Body of pancreas (tissue), 4 donors: Measurements from ENCODE around the gene HMGXB4.
"Not testable (repeated sequence)": the region's sequence is repeated elsewhere in the genome, so short reads cannot be mapped to it uniquely, and the experiment has no call there.

Experiments used
- CTCF ChIP-seq, 7 experiments: fragments of 450-650 bp in 4 of 7; fragments of 200-600 bp in 3 of 7; sonication (generic) in 3 of 7; IDR thresholded peaks; one replicate each; pipeline ENCODE4 v1.5.1; 2016 to 2019; ENCODE audit warnings: antibody characterized with exemption in 7 of 7
- POLR2A ChIP-seq, 3 donors: fragments of 450-650 bp; IDR thresholded peaks; one replicate each; pipeline ENCODE4 v1.6.1; 2016; ENCODE audit warnings: antibody characterized with exemption in 3 of 3, mild to moderate bottlenecking in 2 of 3

GRCh38 chr22:35238749-35239148 is 18.5 kb upstream of the HMGXB4 start:
- not testable (repeated sequence) for TF ChIP-seq CTCF, POLR2A (IDR thresholded peaks at IDR 0.05)
